ENCODE results near the gene CHST11.
A peak's percentile ranks its signal among the peaks of the same experiment; 100 is the strongest.

The CHST11 gene

DNA sequence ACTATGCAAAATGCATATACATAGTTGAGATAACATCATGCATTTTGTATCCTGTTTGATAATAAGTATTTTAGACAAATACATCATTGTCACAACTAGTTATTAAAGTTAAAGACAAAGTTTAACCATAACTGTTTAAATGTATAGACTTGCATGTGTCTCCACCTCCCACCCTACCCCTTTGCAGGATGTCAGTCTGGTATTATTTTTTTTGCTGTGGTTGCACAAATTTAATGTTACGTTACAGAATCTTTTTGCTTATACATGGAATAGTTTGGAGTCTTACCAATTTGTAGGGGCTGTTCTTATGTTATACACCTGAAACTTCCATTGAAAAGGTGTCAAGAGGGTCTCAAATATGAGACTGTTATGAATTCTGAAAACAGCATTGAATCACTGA lies 5.6 kb downstream of the CHST11 start:
- Mint-ChIP-seq H3K4me3 (peak overlapping the region; percentile 85), H3K27ac (peak overlapping the region; percentile 93), H3K9me3 (no peaks in the 10 kb centered on the region), H3K36me3 (peaks cover 31% of the 10 kb centered on the region), H3K4me1 (peaks cover 69% of the 10 kb centered on the region)
- DNase-seq (ENCODE audit: low spot score in 2 of 2) (no peak), ATAC-seq (no peak)

DNA sequence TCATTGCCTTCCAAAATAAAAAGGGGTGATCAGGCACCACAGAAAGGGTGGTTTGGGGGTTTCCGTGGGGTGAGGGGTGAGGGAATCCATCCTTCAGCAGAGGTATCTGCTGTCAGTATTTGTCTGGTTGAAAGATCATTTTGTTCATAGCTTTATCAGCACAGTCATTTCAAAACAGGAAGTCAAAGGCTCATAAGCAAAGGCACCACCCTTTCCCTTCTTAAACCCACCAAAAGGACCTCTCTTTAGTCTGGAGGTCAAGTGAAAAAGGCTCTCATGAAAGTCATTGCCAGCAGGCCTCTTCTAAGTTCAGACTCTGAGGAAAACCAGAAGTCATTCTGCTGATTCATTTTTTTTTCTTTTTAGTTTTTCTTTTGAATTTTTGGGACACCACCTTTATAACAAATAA lies 6.2 kb downstream of the CHST11 start:
- peaks cover 75% of the 10 kb centered on the region for H3K4me1 Mint-ChIP-seq
- peak overlapping the region; percentile 82 for H3K27ac Mint-ChIP-seq
- no peaks in the 10 kb centered on the region for H3K9me3 Mint-ChIP-seq
- peak overlapping the region; percentile 85 for H3K4me3 Mint-ChIP-seq
- peaks cover 26% of the 10 kb centered on the region for H3K36me3 Mint-ChIP-seq
- DNase-seq (ENCODE audit: low spot score in 2 of 2) (peak in 1 of 2 donors; percentile 72), ATAC-seq (peak; percentile 71)

- Mint-ChIP-seq H3K4me1 (peaks cover 79% of the 10 kb centered on the region), H3K4me3 (peak overlapping the region; percentile 85), H3K9me3 (no peaks in the 10 kb centered on the region), H3K36me3 (peaks cover 26% of the 10 kb centered on the region), H3K27ac (peak overlapping the region; percentile 82)
- ATAC-seq (peak; percentile 4), DNase-seq (ENCODE audit: low spot score in 2 of 2) (no peak)
Observed at GRCh38 chr12:104463368-104463767, 6.6 kb downstream of the CHST11 start.

DNA sequence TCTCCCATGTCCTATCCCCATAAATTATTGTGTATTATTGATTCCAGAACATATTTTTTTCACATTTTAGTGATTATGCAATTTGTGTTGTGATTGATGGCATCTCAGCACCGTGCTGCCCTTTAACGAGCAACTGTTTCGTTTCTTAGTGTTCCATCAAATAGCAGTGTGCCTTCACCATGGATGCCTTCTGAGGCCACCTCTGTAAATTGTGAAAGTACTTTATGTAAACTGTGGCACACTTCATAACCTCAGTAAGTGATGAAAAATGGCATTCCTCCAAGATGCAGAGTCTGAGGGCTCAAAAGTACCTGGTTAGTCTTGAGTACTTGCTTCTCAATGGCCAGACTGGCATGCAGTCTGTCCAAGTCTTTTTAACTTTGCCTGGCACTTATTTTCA lies 8.2 kb downstream of the CHST11 start:
- Mint-ChIP-seq H3K9me3 (no peaks in the 10 kb centered on the region), H3K27ac (peak overlapping the region; percentile 82), H3K36me3 (peaks cover 16% of the 10 kb centered on the region), H3K4me1 (peaks cover 91% of the 10 kb centered on the region), H3K4me3 (peak overlapping the region; percentile 85)
- ATAC-seq, result no peak
- no peak for DNase-seq (ENCODE audit: low spot score in 2 of 2)

DNA sequence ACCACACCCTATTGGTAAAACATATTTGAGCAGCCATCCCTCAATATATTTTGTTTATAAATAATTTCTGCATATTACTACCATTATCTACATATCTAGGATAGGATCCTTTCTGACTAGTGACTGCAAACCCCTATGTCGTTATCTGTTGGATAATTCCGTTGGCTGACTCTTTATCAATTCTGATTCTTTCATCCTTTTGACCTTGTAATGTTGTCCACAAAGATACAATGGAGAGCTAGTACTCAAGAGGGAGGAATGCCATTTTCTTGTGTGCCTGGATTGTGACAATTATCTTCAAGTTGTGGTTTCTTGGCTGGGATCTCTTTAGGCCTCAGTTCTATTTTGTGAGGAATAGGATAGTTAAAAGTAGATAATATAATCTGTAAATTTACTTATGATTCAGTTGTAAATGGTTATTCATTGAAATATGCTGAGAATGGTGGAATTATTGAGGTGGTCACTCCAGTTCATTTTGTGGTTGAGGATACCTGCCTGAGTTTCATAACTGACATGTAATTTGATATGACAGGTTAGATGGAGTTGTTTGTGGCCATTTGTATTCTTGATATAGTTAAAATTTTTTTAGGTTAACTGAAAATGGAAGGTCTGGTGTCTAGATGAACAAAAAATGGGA lies 10.1 kb downstream of the CHST11 start:
- H3K9me3 Mint-ChIP-seq, result peaks cover 5% of the 10 kb centered on the region
- ATAC-seq (no peak), DNase-seq (ENCODE audit: low spot score in 2 of 2) (no peak)
- peaks cover 89% of the 10 kb centered on the region for H3K4me1 Mint-ChIP-seq
- H3K4me3 Mint-ChIP-seq, result peak overlapping the region; percentile 29
- peaks cover 12% of the 10 kb centered on the region for H3K36me3 Mint-ChIP-seq
- H3K27ac Mint-ChIP-seq, result peak overlapping the region; percentile 82

DNA sequence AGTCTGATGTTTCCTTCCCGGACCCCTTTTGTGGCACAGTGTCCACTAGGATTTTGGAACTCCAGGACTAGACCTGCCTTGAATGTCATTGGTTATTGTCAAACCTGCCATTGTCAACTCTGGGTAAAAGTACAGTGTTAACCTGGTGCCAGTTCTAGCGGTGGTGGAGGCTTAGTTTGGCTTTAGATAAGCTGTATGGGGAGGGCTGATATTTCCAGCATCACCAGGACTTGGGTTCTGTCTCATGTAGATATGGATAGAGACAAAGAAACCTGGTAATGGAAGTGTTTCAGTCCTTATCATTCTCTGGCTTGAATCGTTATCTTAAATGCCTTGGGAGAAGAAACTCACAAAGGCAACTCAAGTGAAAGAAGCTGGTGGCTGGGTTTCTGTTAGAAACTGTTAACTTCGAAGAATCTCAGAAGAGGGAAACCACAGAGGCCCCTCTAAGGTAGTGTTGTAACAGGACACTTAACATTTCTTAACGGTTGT lies 10.6 kb downstream of the CHST11 start:
- H3K36me3 Mint-ChIP-seq, result peaks cover 12% of the 10 kb centered on the region
- H3K27ac Mint-ChIP-seq, result peak overlapping the region; percentile 82
- ATAC-seq, result no peak
- peaks cover 5% of the 10 kb centered on the region for H3K9me3 Mint-ChIP-seq
- H3K4me3 Mint-ChIP-seq, result peak overlapping the region; percentile 29
- DNase-seq (ENCODE audit: low spot score in 2 of 2), result no peak
- H3K4me1 Mint-ChIP-seq, result peaks cover 88% of the 10 kb centered on the region

DNA sequence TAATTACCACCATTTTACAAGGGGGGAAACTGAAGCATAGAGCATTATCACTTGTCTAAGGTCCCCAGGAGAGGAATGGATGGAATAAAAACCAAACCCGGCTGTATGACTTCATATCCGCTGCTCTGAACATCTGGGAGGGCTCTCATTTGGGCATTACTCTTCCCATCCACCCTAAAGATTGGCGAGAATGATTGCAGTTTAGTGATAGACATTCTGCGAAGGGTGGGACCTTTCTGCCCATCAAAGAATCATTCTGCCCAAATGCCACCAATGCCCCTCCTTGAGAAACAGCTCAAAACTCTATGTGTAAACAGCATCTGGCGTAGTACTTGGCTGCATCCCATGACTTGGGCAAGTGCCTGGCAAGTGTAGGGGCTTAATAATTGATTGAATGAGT lies 11.6 kb downstream of the CHST11 start:
- H3K4me1 Mint-ChIP-seq, result peaks cover 88% of the 10 kb centered on the region
- no peak for DNase-seq (ENCODE audit: low spot score in 2 of 2)
- H3K9me3 Mint-ChIP-seq, result peaks cover 5% of the 10 kb centered on the region
- H3K36me3 Mint-ChIP-seq, result peaks cover 10% of the 10 kb centered on the region
- no peak overlapping the region for H3K27ac Mint-ChIP-seq
- no peak for ATAC-seq
- no peak overlapping the region for H3K4me3 Mint-ChIP-seq

DNA sequence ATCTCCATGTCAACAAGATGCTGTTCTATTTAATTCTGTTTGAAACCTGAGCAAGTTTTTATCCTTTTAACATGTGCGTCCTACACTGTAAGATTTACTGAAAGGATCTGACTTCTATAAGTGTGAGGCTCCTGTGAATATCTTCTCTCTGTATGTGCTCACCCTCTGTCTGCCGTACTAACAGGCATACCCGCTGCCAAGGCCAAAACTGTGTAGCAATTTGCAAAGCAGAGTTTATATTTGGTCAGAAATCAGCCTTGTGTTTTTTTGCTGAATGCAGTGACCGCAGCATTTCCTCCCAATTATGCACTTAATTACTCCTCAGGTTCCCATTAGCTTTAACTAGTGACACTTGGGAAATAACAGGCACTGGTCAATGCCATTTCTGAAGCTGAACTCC lies 12.3 kb downstream of the CHST11 start:
- Mint-ChIP-seq H3K36me3 (peaks cover 5% of the 10 kb centered on the region), H3K4me1 (peaks cover 88% of the 10 kb centered on the region), H3K27ac (peak overlapping the region; percentile 13), H3K4me3 (no peak overlapping the region), H3K9me3 (peaks cover 5% of the 10 kb centered on the region)
- DNase-seq (ENCODE audit: low spot score in 2 of 2), result no peak
- no peak for ATAC-seq

GRCh38 chr12:104469523-104469922 lies 12.8 kb downstream of the CHST11 start:
- ATAC-seq (no peak), DNase-seq (ENCODE audit: low spot score in 2 of 2) (no peak)
- Mint-ChIP-seq H3K27ac (peak overlapping the region; percentile 13), H3K9me3 (peaks cover 5% of the 10 kb centered on the region), H3K4me1 (peaks cover 89% of the 10 kb centered on the region), H3K4me3 (no peak overlapping the region), H3K36me3 (peaks cover 5% of the 10 kb centered on the region)

DNA sequence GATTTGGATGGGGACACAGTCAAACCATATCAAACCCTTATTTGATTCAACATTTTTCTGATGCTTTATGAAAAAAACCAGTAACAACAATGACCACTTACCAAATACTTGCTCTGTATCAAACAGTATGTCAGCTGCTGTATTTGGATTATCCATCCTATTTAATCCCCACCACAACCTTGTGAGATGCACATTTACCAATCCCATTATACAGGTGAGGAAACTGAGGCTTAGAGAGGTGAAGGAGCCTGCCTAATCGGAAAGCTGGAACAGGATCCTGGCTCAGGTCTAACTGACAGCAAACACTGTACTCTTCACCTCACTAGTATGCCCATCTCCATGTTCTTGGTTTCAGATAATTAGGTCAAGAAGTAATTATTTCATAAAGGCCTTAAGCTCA lies 13.8 kb downstream of the CHST11 start:
- DNase-seq (ENCODE audit: low spot score in 2 of 2) (no peak), ATAC-seq (no peak)
- peaks cover 5% of the 10 kb centered on the region for H3K9me3 Mint-ChIP-seq
- no peak overlapping the region for H3K27ac Mint-ChIP-seq
- no peak overlapping the region for H3K4me3 Mint-ChIP-seq
- peaks cover 88% of the 10 kb centered on the region for H3K4me1 Mint-ChIP-seq
- no peaks in the 10 kb centered on the region for H3K36me3 Mint-ChIP-seq

DNA sequence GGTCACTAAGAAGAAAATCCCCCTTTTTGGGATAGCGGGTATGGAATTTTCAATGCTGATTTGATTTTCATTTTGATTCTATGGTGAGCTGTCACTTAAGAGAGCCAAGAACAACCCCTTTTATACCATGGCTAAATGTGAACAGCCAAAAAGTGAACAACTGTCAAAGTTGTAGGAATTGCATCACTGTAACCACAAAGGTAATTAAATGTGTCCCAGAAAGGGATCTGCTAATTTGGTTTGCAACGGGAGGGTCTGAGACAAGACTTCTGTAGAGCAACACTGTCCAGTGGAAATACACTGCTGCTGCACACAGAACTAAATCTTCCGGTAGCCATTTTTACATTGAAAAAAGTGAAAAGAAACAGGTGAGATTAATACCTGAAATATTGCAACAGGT lies 14.6 kb downstream of the CHST11 start:
- H3K9me3 Mint-ChIP-seq, result peaks cover 5% of the 10 kb centered on the region
- H3K4me1 Mint-ChIP-seq, result peaks cover 82% of the 10 kb centered on the region
- no peaks in the 10 kb centered on the region for H3K36me3 Mint-ChIP-seq
- H3K4me3 Mint-ChIP-seq, result no peak overlapping the region
- no peak overlapping the region for H3K27ac Mint-ChIP-seq
- DNase-seq (ENCODE audit: low spot score in 2 of 2), result no peak
- no peak for ATAC-seq

DNA sequence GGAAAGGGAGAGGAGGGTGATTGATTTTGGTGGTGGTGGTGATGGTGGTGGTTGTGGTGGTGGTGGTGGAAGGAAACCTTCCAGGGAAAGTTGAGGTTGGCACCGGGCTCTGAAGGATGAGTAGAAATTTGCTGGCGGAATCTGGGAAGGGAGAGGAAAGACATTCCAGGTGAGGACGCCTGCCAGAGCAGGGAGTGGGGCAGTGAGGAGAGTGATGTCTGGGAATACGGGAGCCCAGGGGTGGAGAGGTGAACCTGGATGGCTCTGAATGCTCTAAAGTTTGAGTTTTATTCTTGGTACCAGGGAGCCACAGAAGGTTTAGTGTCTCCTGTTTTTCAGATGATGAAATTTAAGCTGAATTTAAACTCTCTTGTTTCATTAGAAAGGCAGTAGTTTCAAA lies 16.0 kb downstream of the CHST11 start:
- Mint-ChIP-seq H3K4me1 (peaks cover 82% of the 10 kb centered on the region), H3K36me3 (no peaks in the 10 kb centered on the region), H3K4me3 (peak overlapping the region; percentile 67), H3K9me3 (peaks cover 5% of the 10 kb centered on the region), H3K27ac (peak overlapping the region; percentile 86)
- ATAC-seq (no peak), DNase-seq (ENCODE audit: low spot score in 2 of 2) (no peak)

- H3K9me3 Mint-ChIP-seq, result peaks cover 5% of the 10 kb centered on the region
- H3K4me3 Mint-ChIP-seq, result peak overlapping the region; percentile 67
- DNase-seq (ENCODE audit: low spot score in 2 of 2) (peak in 1 of 2 donors; percentile 58), ATAC-seq (peak; percentile 74)
- H3K27ac Mint-ChIP-seq, result peak overlapping the region; percentile 86
- H3K36me3 Mint-ChIP-seq, result no peaks in the 10 kb centered on the region
- peaks cover 82% of the 10 kb centered on the region for H3K4me1 Mint-ChIP-seq
Observed at GRCh38 chr12:104473374-104473983, 16.7 kb downstream of the CHST11 start.

- Mint-ChIP-seq H3K4me1 (peaks cover 83% of the 10 kb centered on the region), H3K27ac (no peak overlapping the region), H3K36me3 (peaks cover 3% of the 10 kb centered on the region), H3K4me3 (no peak overlapping the region), H3K9me3 (peaks cover 5% of the 10 kb centered on the region)
- no peak for DNase-seq (ENCODE audit: low spot score in 2 of 2)
- no peak for ATAC-seq
Observed at GRCh38 chr12:104475271-104475670, 18.5 kb downstream of the CHST11 start.

GRCh38 chr12:104477510-104478390 lies 21.0 kb downstream of the CHST11 start:
- no peaks in the 10 kb centered on the region for H3K9me3 Mint-ChIP-seq
- DNase-seq (ENCODE audit: low spot score in 2 of 2) (no peak), ATAC-seq (no peak)
- H3K4me1 Mint-ChIP-seq, result peaks cover 85% of the 10 kb centered on the region
- H3K27ac Mint-ChIP-seq, result peak overlapping the region; percentile 99
- H3K36me3 Mint-ChIP-seq, result peaks cover 16% of the 10 kb centered on the region
- H3K4me3 Mint-ChIP-seq, result peak overlapping the region; percentile 88
